Stomach (tissue), 9 donors: ENCODE results near the gene MARCHF2. TPM values are rescaled to one million over a fixed set of nuclear protein-coding genes. Genes with fewer than 3 reads are reported as not detected.
"Not testable (repeated sequence)": the region's sequence is repeated elsewhere in the genome, so short reads cannot be mapped to it uniquely, and the experiment has no call there.

ENCODE experiments used
- DNase-seq, 2 donors: peaks; one replicate each; pipeline versions ENCODE4 v3.0.0 to v3.0.0-alpha.2; 2013 to 2019
- H3K27ac ChIP-seq, 5 donors: fragments of 200-600 bp in 4 of 5; sonication (generic) in 4 of 5; one replicate each; pipeline ENCODE4 v1.5.1; 2013 to 2019; ENCODE audit warnings: mild to moderate bottlenecking in 1 of 5, moderate library complexity in 1 of 5
- H3K27me3 ChIP-seq, 3 donors: fragments of 200-600 bp; sonication (generic); one replicate each; pipeline ENCODE4 v1.5.1; 2017 to 2019; ENCODE audit warnings: mixed run types in 1 of 3
- H3K36me3 ChIP-seq, 4 donors: fragments of 200-600 bp; sonication (generic); 1 replicate in 3 of 4; 2 replicates in 1 of 4; pipeline ENCODE4 v1.5.1; 2016 to 2019
- H3K4me1 ChIP-seq, 4 donors: fragments of 200-600 bp; sonication (generic); one replicate each; pipeline ENCODE4 v1.5.1; 2016 to 2019
- H3K4me3 ChIP-seq, 4 donors: fragments of 200-600 bp; sonication (generic) in 3 of 4; one replicate each; pipeline ENCODE4 v1.5.1; 2016 to 2019; ENCODE audit warnings: mild to moderate bottlenecking in 1 of 4
- H3K9me3 ChIP-seq, 4 donors: fragments of 200-600 bp; sonication (generic); one replicate each; pipeline ENCODE4 v1.5.1; 2016 to 2019
- EP300 ChIP-seq: sonication (generic); formaldehyde crosslinking; IDR thresholded peaks from one replicate; pipeline ENCODE4 v1.6.1; 2017; ENCODE audit warnings: antibody characterized with exemption
- POLR2A ChIP-seq, 4 donors: fragments of 450-650 bp; IDR thresholded peaks; one replicate each; pipeline ENCODE4 v1.6.1; 2016; ENCODE audit warnings: antibody characterized with exemption in 4 of 4, control low read depth in 2 of 4, mild to moderate bottlenecking in 1 of 4, moderate library complexity in 1 of 4
- POLR2AphosphoS5 ChIP-seq, 3 donors: sonication (generic); formaldehyde crosslinking; IDR thresholded peaks; one replicate each; pipeline ENCODE4 v1.6.1; 2016; ENCODE audit warnings: antibody characterized with exemption in 3 of 3
- WGBS, 5 donors: extraction: QIAGEN DNeasy Blood & Tissue Kit in 3 of 5; methylation state at CpG; one replicate each; pipeline versions ENCODE4 v1.1.5 to v1.1.7; 2013 to 2018; 5-methylcytosine and 5-hydroxymethylcytosine counted together
- intact Hi-C: fragments of 100-400 bp; cut with DNase I; formaldehyde crosslinking; loops from one replicate; pipeline ENCODE4 v1.15.1; 2023; ENCODE audit warnings: low total_unique reads
- polyA plus RNA-seq, 3 donors: library from polyadenylated mRNA; stranded (reverse); fragments of 200-250 nt; gene quantifications; one replicate each; pipeline ENCODE4 v1.2.3, GENCODE V29; 2013
- total RNA-seq, 5 donors: library from RNA; depleted of rRNA; stranded (reverse); fragments of >200 nt; gene quantifications; one replicate each; pipeline versions ENCODE4 v1.1.0 to v1.2.3, GENCODE V29; 2014 to 2016
- TF ChIP-seq, protein P1 (sequence below), 7 experiments: fragments of 450-650 bp in 4 of 7; fragments of 200-600 bp in 3 of 7; sonication (generic) in 3 of 7; IDR thresholded peaks; one replicate each; pipeline ENCODE4 v1.5.1; 2016 to 2019; ENCODE audit warnings: antibody characterized with exemption in 7 of 7, control low read depth in 2 of 7, mild to moderate bottlenecking in 1 of 7
- donor health status: healthy with polysubstance abuse.
- donor health status: Bipolar disorder and iron deficiency.
- donor health status: healthy.

MARCHF2 gene
- total and polyA plus RNA-seq, 8 donors: 23.5 to 98.2 (median 35.8) TPM

DNA sequence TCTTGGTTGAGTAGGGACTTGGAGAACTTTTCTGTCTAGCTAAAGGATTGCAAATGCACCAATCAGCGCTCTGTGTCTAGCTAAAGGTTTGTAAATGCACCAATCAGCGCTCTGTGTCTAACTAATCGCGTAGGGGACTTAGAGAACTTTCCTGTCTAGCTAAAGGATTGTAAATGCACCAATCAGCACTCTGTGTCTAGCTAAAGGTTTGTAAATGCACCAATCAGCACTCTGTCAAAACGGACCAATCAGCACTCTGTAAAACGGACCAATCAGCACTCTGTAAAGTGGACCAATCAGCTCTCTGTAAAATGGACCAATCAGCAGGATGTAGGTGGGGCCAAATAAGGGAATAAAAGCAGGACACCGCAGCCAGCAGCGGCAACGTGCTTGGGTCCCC, 26.7 kb upstream of the MARCHF2 start:
- H3K27ac ChIP-seq: peak overlapping the region; percentile 57 to 100 (median 63)
- intact Hi-C loops, H3K9me3 ChIP-seq, H3K36me3 ChIP-seq, H3K4me3 ChIP-seq, DNase-seq, H3K27me3 ChIP-seq: not testable (repeated sequence)
- WGBS, 5 donors: 83 to 94% (median 91%) methylated on average over 9 of the region's 9 CpGs
- peaks cover 24 to 54% (median 32%) of the 10 kb centered on the region in 4 donors for H3K4me1 ChIP-seq

DNA sequence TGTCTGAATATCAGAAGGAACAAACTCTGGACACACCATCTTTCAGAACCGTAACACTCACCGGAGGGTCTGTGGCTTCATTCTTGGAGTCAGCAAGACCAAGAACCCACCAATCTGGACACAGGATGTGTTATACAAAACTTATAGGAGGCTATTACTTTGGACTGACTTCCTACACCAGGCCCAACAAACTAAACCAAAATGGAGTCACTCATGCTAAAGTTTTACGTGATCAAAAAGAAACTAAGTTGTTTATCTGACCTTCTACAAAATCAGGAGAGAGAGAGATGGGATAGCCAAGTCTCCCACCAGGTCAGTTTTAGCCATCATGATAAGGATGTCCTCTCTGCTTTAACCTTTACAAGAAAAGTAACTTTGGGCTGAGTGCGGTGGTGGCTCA, 26.1 kb upstream of the MARCHF2 start:
- 71 to 99% (median 85%) methylated on average over 4 of the region's 4 CpGs for WGBS, 5 donors
- intact Hi-C loops: no loop called here
- H3K4me3 ChIP-seq: no peak overlapping the region
- no peak for DNase-seq
- peaks cover 30 to 59% (median 38%) of the 10 kb centered on the region in 4 donors for H3K4me1 ChIP-seq
- H3K27me3 ChIP-seq: no peaks in the 10 kb centered on the region
- no peaks in the 10 kb centered on the region for H3K9me3 ChIP-seq
- TF ChIP-seq EP300 (no peak), POLR2AphosphoS5 (IDR thresholded peaks at IDR 0.05) (no peak), POLR2A (IDR thresholded peaks at IDR 0.05) (no peak)
- TF ChIP-seq, protein P1, sequence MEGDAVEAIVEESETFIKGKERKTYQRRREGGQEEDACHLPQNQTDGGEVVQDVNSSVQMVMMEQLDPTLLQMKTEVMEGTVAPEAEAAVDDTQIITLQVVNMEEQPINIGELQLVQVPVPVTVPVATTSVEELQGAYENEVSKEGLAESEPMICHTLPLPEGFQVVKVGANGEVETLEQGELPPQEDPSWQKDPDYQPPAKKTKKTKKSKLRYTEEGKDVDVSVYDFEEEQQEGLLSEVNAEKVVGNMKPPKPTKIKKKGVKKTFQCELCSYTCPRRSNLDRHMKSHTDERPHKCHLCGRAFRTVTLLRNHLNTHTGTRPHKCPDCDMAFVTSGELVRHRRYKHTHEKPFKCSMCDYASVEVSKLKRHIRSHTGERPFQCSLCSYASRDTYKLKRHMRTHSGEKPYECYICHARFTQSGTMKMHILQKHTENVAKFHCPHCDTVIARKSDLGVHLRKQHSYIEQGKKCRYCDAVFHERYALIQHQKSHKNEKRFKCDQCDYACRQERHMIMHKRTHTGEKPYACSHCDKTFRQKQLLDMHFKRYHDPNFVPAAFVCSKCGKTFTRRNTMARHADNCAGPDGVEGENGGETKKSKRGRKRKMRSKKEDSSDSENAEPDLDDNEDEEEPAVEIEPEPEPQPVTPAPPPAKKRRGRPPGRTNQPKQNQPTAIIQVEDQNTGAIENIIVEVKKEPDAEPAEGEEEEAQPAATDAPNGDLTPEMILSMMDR (IDR thresholded peaks at IDR 0.05): no peak
- no peaks in the 10 kb centered on the region for H3K36me3 ChIP-seq
- peak overlapping the region; percentile 52 to 100 (median 100) for H3K27ac ChIP-seq

GRCh38 chr19:8387688-8388611, 25.2 kb upstream of the MARCHF2 start:
- intact Hi-C loops: no loop called here
- peaks cover 39 to 69% (median 47%) of the 10 kb centered on the region in 4 donors for H3K4me1 ChIP-seq
- H3K4me3 ChIP-seq: no peak overlapping the region
- no peak for DNase-seq
- no peaks in the 10 kb centered on the region for H3K27me3 ChIP-seq
- WGBS, 5 donors: 72 to 82% (median 76%) methylated on average over 16 of the region's 16 CpGs
- H3K9me3 ChIP-seq: no peaks in the 10 kb centered on the region
- H3K36me3 ChIP-seq: no peaks in the 10 kb centered on the region
- peak overlapping the region; percentile 74 to 100 (median 100) for H3K27ac ChIP-seq
- peak in 1 of 3 donors; percentile 5 for TF ChIP-seq POLR2AphosphoS5 (IDR thresholded peaks at IDR 0.05)
- no peak for TF ChIP-seq EP300

GRCh38 chr19:8388612-8388958, 24.5 kb upstream of the MARCHF2 start:
- Histone ChIP-seq H3K36me3 (no peaks in the 10 kb centered on the region), H3K27me3 (no peaks in the 10 kb centered on the region), H3K27ac (peak overlapping the region; percentile 74 to 100 (median 100)), H3K9me3 (no peaks in the 10 kb centered on the region), H3K4me1 (peaks cover 46 to 75% (median 54%) of the 10 kb centered on the region in 4 donors), H3K4me3 (peak overlapping the region in 1 of 4 donors; percentile 72)
- intact Hi-C loops: no loop called here
- 30 to 55% (median 43%) methylated on average over 2 of the region's 2 CpGs for WGBS, 5 donors
- no peak for DNase-seq
- TF ChIP-seq, protein P1 (IDR thresholded peaks at IDR 0.05): no peak
- no peak for TF ChIP-seq EP300
- TF ChIP-seq POLR2AphosphoS5 (IDR thresholded peaks at IDR 0.05): no peak
- TF ChIP-seq POLR2A (IDR thresholded peaks at IDR 0.05): no peak

DNA sequence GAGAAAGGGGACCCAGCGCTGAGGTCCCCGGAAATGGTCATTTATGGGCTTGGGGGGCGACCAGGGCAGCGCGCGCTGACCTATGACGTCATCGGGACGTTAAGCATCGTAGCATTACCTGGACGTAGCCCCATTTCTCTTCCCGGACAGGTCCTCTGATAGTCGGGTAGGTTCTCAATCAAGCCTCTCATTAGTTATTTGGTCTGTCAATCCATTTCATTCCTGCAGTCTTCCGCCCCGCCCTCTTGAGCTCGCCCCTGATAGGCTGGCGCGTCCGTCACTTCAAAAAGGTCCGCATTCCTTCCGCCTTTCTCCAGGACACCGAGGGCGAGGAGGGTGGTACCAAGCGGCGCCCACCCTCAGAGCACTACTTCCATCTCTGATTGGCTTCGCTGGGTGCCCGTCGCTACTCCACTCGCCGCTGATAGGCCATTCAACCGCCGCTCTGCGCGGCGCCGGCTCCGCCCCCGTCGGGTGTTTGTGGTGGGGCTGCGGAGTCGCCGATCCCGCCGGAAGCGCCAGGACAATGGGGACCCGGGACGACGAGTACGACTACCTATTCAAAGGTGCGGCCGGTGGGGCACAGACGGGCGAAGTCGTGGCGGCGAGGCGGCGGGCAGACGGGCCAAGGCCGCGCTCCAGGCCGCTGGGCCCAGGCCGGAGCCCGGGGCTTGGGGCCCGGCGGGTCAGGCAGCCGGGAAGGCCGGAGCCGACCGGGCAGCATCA, 23.1 kb upstream of the MARCHF2 start, which contains the start of gene RAB11B:
RAB11B (plus strand) TSS at position 470 of the 726 bp plus-strand sequence; CDS start at position 527, 57 bp downstream.
- DNase-seq: peak; percentile 100
- TF ChIP-seq, protein P1 (IDR thresholded peaks at IDR 0.05): no peak
- TF ChIP-seq POLR2A (IDR thresholded peaks at IDR 0.05) (peak in 1 of 4 donors; percentile 26), POLR2AphosphoS5 (IDR thresholded peaks at IDR 0.05) (peak; percentile 27 to 75 (median 71))
- WGBS, 5 donors: 0 to 1% (median 1%) methylated on average over 64 to 70 of the region's 70 CpGs
- intact Hi-C loops: loop anchor here (5.0 kb wide), 1 partner anchor 33 kb away; no protein-coding TSS in a partner anchor
- Histone ChIP-seq H3K4me1 (peaks cover 58 to 79% (median 67%) of the 10 kb centered on the region in 4 donors), H3K36me3 (no peaks in the 10 kb centered on the region), H3K9me3 (no peaks in the 10 kb centered on the region), H3K4me3 (peak within 1 kb of the TSS; percentile 49 to 99 (median 84)), H3K27ac (peak within 1 kb of the TSS; percentile 96 to 100 (median 100)), H3K27me3 (no peaks in the 10 kb centered on the region)
